GM19328 (cell line): ENCODE measurements around the gene P2RY6.

Source experiments
- ATAC-seq: cut with Tn5 transposase; IDR thresholded peaks from one replicate; pipeline ENCODE4 v1.9.1; 2021; ENCODE audit warnings: mild to moderate bottlenecking, moderate library complexity; ENCODE audit not compliant: unreplicated experiment

The P2RY6 gene

GRCh38 chr11:73314117-73314961 lies 42.2 kb downstream of the P2RY6 start:
- ATAC-seq = no peak

GRCh38 chr11:73315293-73316020 lies 43.3 kb downstream of the P2RY6 start:
- ATAC-seq = no peak

- ATAC-seq = no peak
Measured at GRCh38 chr11:73316422-73316821, 44.3 kb downstream of the P2RY6 start.

- no peak for ATAC-seq
Measured at GRCh38 chr11:73317373-73317772, 45.2 kb downstream of the P2RY6 start.

GRCh38 chr11:73317803-73318202 lies 45.7 kb downstream of the P2RY6 start:
- no peak for ATAC-seq

GRCh38 chr11:73318501-73319011 lies 46.4 kb downstream of the P2RY6 start:
- no peak for ATAC-seq

- ATAC-seq = no peak
Measured at GRCh38 chr11:73320763-73321603, 48.8 kb downstream of the P2RY6 start.

GRCh38 chr11:73321604-73322381 lies 49.7 kb downstream of the P2RY6 start:
- ATAC-seq = no peak

- no peak for ATAC-seq
Measured at GRCh38 chr11:73322382-73323306, 50.5 kb downstream of the P2RY6 start.

GRCh38 chr11:73323464-73323863 lies 51.3 kb downstream of the P2RY6 start:
- no peak for ATAC-seq

GRCh38 chr11:73324116-73324515 lies 52.0 kb downstream of the P2RY6 start:
- ATAC-seq = no peak

GRCh38 chr11:73324665-73325035 lies 52.5 kb downstream of the P2RY6 start:
- ATAC-seq = peak; percentile 7

GRCh38 chr11:73325036-73325981 lies 53.2 kb downstream of the P2RY6 start:
- ATAC-seq = peak; percentile 62

- ATAC-seq = no peak
Measured at GRCh38 chr11:73326929-73327811, 55.0 kb downstream of the P2RY6 start.

GRCh38 chr11:73327812-73328364 lies 55.8 kb downstream of the P2RY6 start:
- no peak for ATAC-seq

- ATAC-seq = no peak
Measured at GRCh38 chr11:73330569-73331093, 58.5 kb downstream of the P2RY6 start.
